HCT116 (cell line): ENCODE data around the gene TNNI2. TPM values are rescaled to one million over a fixed set of nuclear protein-coding genes. Genes with fewer than 3 reads are reported as not detected.

ENCODE experiments used
- ATAC-seq: fragments of 200-7000 bp; cut with Tn5 transposase; 2 replicates; pipeline ENCODE4 v1.9.1; 2020; ENCODE audit warnings: mild to moderate bottlenecking, moderate library complexity
- BruUV-seq: library from RNA; stranded (reverse); fragments of 400-500 nt; replicated peaks from 2 replicates; lab custom pipeline; 2021; lab: Mats Ljungman, UMichigan
- CTCF ChIA-PET: fragments of 300-600 bp; sonication (Branson Sonifier 250); formaldehyde crosslinking; loops from one replicate; lab custom pipeline; 2021; ENCODE audit warnings: antibody characterized with exemption; lab: Charles Lee
- POLR2A ChIA-PET: fragments of 300-600, 350-600 bp; sonication (Branson Sonifier 250); formaldehyde crosslinking; loops from one replicate; lab custom pipeline; 2021; ENCODE audit warnings: antibody characterized with exemption; lab: Charles Lee
- RAD21 ChIA-PET, 2 experiments: fragments of 300-600 bp; sonication (Branson Sonifier 250); formaldehyde crosslinking; loops; one replicate each; lab custom pipeline; 2023; ENCODE audit warnings: low total read pairs in 2 of 2; ENCODE audit not compliant: uncharacterized antibody in 2 of 2, unreplicated experiment in 2 of 2, low non-redundant PET in 1 of 2; lab: Charles Lee
- DNase-seq: peaks from one replicate; pipeline ENCODE4 v3.0.0-alpha.2; 2010; ENCODE audit warnings: low read depth, low spot score
- H2AFZ ChIP-seq: fragments of 200-600 bp; shearing (Covaris generic), sonication (generic); 2 replicates; pipeline ENCODE4 v1.6.1; 2017; ENCODE audit warnings: low read depth, mixed run types, mixed read lengths, antibody characterized with exemption, low read length; ENCODE audit not compliant: poor library complexity, severe bottlenecking
- H3K27ac ChIP-seq: 2 replicates; pipeline ENCODE4 v1.5.1; 2012; ENCODE audit warnings: low read depth, low read length
- H3K27me3 ChIP-seq: fragments of 200-600 bp; sonication (generic); 2 replicates; pipeline ENCODE4 v1.6.1; 2016; ENCODE audit warnings: mixed run types, low read length, mixed read lengths; ENCODE audit not compliant: insufficient read depth
- H3K36me3 ChIP-seq, 2 experiments: fragments of 200-500 bp in 1 of 2; fragments of 200-600 bp in 1 of 2; sonication (Bioruptor generic) in 1 of 2; sonication (generic) in 1 of 2; 2 replicates each; pipeline versions ENCODE4 v1.5.1 to v1.6.1; 2014 to 2016; ENCODE audit warnings: low read length in 2 of 2, inconsistent platforms in 1 of 2, mixed read lengths in 1 of 2, mixed run types in 1 of 2; ENCODE audit not compliant: insufficient read depth in 2 of 2, control insufficient read depth in 1 of 2
- H3K4me1 ChIP-seq, 2 experiments: fragments of 200-600 bp in 1 of 2; sonication (generic) in 1 of 2; 2 replicates each; pipeline versions ENCODE4 v1.5.1 to v1.6.1; 2012 to 2017; ENCODE audit warnings: low read length in 2 of 2, inconsistent platforms in 1 of 2, mild to moderate bottlenecking in 1 of 2, mixed read lengths in 1 of 2, mixed run types in 1 of 2, moderate library complexity in 1 of 2; ENCODE audit not compliant: insufficient read depth in 2 of 2, control insufficient read depth in 1 of 2
- H3K4me2 ChIP-seq: fragments of 200-600 bp; sonication (generic); 2 replicates; pipeline ENCODE4 v1.6.1; 2017; ENCODE audit warnings: mixed run types, low read length, mixed read lengths
- H3K4me3 ChIP-seq, 2 experiments: fragments of 200-600 bp in 1 of 2; sonication (generic) in 1 of 2; replicated peaks in 1 of 2; 2 replicates each; pipeline ENCODE4 v1.5.1; 2011 to 2016; ENCODE audit warnings: low read length in 2 of 2, control low read depth in 1 of 2, low read depth in 1 of 2, mild to moderate bottlenecking in 1 of 2, mixed read lengths in 1 of 2, mixed run types in 1 of 2
- H3K79me2 ChIP-seq: fragments of 200-600 bp; sonication (generic); 2 replicates; pipeline ENCODE4 v1.6.1; 2017; ENCODE audit warnings: mild to moderate bottlenecking, mixed run types, low read length, moderate library complexity, mixed read lengths; ENCODE audit not compliant: insufficient read depth
- H3K9ac ChIP-seq: fragments of 200-600 bp; sonication (generic); 2 replicates; pipeline ENCODE4 v1.6.1; 2016; ENCODE audit warnings: low read length, mixed read lengths
- H3K9me2 ChIP-seq: fragments of 200-600 bp; sonication (generic), shearing (Covaris generic); 2 replicates; pipeline ENCODE4 v1.6.1; 2017; ENCODE audit warnings: mixed run types, mild to moderate bottlenecking, moderate library complexity; ENCODE audit not compliant: insufficient read depth
- H3K9me3 ChIP-seq, 2 experiments: fragments of 200-500 bp in 1 of 2; fragments of 200-600 bp in 1 of 2; sonication (Bioruptor generic) in 1 of 2; sonication (generic) in 1 of 2; 2 replicates each; pipeline ENCODE4 v1.6.1; 2014 to 2017; ENCODE audit warnings: low read length in 2 of 2, mixed read lengths in 2 of 2, inconsistent platforms in 1 of 2, low read depth in 1 of 2, mild to moderate bottlenecking in 1 of 2, mixed run types in 1 of 2, moderate library complexity in 1 of 2; ENCODE audit not compliant: control insufficient read depth in 1 of 2, insufficient read depth in 1 of 2
- H4K20me1 ChIP-seq: fragments of 200-600 bp; sonication (generic), shearing (Covaris generic); 2 replicates; pipeline ENCODE4 v1.6.1; 2017; ENCODE audit warnings: mixed run types, mild to moderate bottlenecking, moderate library complexity; ENCODE audit not compliant: insufficient read depth
- ATF3 ChIP-seq: IDR thresholded peaks from 2 replicates; pipeline ENCODE4 v1.6.1; 2012
- EZH2 ChIP-seq: fragments of 200-600 bp; sonication (generic); IDR thresholded peaks from 2 replicates; pipeline ENCODE4 v1.6.1; 2017; ENCODE audit warnings: antibody characterized with exemption, mixed run types
- FOSL1 ChIP-seq: IDR thresholded peaks from 2 replicates; pipeline ENCODE4 v1.6.1; 2012; ENCODE audit warnings: low read depth
- JUND ChIP-seq: IDR thresholded peaks from 2 replicates; pipeline ENCODE4 v1.6.1; 2012
- MAX ChIP-seq: IDR thresholded peaks from 2 replicates; pipeline ENCODE4 v1.6.1; 2012
- POLR2A ChIP-seq: IDR thresholded peaks from 2 replicates; pipeline ENCODE4 v1.7.0; 2011; ENCODE audit warnings: borderline replicate concordance; ENCODE audit not compliant: insufficient read depth, insufficient read length; ENCODE audit errors: extremely low read depth
- POLR2AphosphoS5 ChIP-seq: IDR thresholded peaks from 2 replicates; pipeline ENCODE4 v1.6.1; 2011; ENCODE audit warnings: mild to moderate bottlenecking, low read depth, low read length, moderate library complexity
- RAD21 ChIP-seq: IDR thresholded peaks from 2 replicates; pipeline ENCODE4 v1.6.1; 2012; ENCODE audit warnings: low read depth, mild to moderate bottlenecking
- REST ChIP-seq: IDR thresholded peaks from 2 replicates; pipeline ENCODE4 v1.6.1; 2012; ENCODE audit warnings: low read depth
- SP1 ChIP-seq: IDR thresholded peaks from 2 replicates; pipeline ENCODE4 v1.6.1; 2012; ENCODE audit warnings: low read depth
- SRF ChIP-seq: IDR thresholded peaks from 2 replicates; pipeline ENCODE4 v1.6.1; 2012; ENCODE audit warnings: low read depth
- YY1 ChIP-seq: IDR thresholded peaks from 2 replicates; pipeline ENCODE4 v1.6.1; 2011; ENCODE audit warnings: low read length, low read depth, moderate library complexity, mild to moderate bottlenecking; ENCODE audit not compliant: insufficient replicate concordance; ENCODE audit errors: extremely low read depth
- intact Hi-C: fragments of 100-400 bp; cut with micrococcal nuclease; formaldehyde crosslinking; loops from 2 replicates; pipeline ENCODE4 v1.10.0; 2022
- total RNA-seq: library from RNA; stranded (reverse); gene quantifications from one replicate; pipeline ENCODE4 v1.2.1, GENCODE V29; 2021; ENCODE audit not compliant: unreplicated experiment
- TF ChIP-seq, protein P1 (sequence below), 3 experiments: fragments of 200-600 bp in 1 of 3; sonication (generic) in 1 of 3; IDR thresholded peaks in 2 of 3; conservative IDR thresholded peaks in 1 of 3; 2 replicates each; pipeline ENCODE4 v1.5.1; 2012 to 2017; ENCODE audit warnings: low read depth in 2 of 3, low read length in 2 of 3, antibody characterized with exemption in 1 of 3, borderline replicate concordance in 1 of 3, control low read depth in 1 of 3, mild to moderate bottlenecking in 1 of 3, mixed read lengths in 1 of 3, mixed run types in 1 of 3, moderate library complexity in 1 of 3; ENCODE audit not compliant: insufficient read depth in 1 of 3

TNNI2 gene
- total RNA-seq, 1 experiment from 2014 or later, result not detected

GRCh38 chr11:1807264-1807995 is 31.4 kb upstream of the TNNI2 start:
- peak; percentile 74 for ATAC-seq
- Histone ChIP-seq H3K27ac (no peak overlapping the region), H3K9me2 (no peaks in the 10 kb centered on the region), H3K4me1 (no peaks in the 10 kb centered on the region), H4K20me1 (no peaks in the 10 kb centered on the region), H3K79me2 (no peaks in the 10 kb centered on the region), H3K4me3 (no peak overlapping the region), H3K9me3 (no peaks in the 10 kb centered on the region), H3K4me2 (no peak overlapping the region), H2AFZ (no peak overlapping the region), H3K9ac (no peak overlapping the region), H3K36me3 (no peaks in the 10 kb centered on the region), H3K27me3 (no peaks in the 10 kb centered on the region)
- BruUV-seq, result no TSS peak
- DNase-seq, result no peak
- ChIA-PET RAD21 (no interaction called here), POLR2A (no interaction called here), CTCF (no interaction called here)
- intact Hi-C loops, result no loop called here
- TF ChIP-seq, protein P1, sequence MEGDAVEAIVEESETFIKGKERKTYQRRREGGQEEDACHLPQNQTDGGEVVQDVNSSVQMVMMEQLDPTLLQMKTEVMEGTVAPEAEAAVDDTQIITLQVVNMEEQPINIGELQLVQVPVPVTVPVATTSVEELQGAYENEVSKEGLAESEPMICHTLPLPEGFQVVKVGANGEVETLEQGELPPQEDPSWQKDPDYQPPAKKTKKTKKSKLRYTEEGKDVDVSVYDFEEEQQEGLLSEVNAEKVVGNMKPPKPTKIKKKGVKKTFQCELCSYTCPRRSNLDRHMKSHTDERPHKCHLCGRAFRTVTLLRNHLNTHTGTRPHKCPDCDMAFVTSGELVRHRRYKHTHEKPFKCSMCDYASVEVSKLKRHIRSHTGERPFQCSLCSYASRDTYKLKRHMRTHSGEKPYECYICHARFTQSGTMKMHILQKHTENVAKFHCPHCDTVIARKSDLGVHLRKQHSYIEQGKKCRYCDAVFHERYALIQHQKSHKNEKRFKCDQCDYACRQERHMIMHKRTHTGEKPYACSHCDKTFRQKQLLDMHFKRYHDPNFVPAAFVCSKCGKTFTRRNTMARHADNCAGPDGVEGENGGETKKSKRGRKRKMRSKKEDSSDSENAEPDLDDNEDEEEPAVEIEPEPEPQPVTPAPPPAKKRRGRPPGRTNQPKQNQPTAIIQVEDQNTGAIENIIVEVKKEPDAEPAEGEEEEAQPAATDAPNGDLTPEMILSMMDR (IDR thresholded peaks at IDR 0.05 in 2 of 3, conservative IDR thresholded peaks at IDR 0.05 in 1 of 3; ENCODE audit: borderline replicate concordance in 1 of 3, insufficient read depth in 1 of 3, low read depth in 2 of 3, low read length in 2 of 3), result peak in 2 of 3 experiments; percentile 21 to 23; a peak in 1 of 6 replicates
- no peak for TF ChIP-seq EZH2
- no peak for TF ChIP-seq POLR2A
- TF ChIP-seq SP1, result no peak
- no peak for TF ChIP-seq YY1
- no peak for TF ChIP-seq JUND
- no peak for TF ChIP-seq ATF3
- no peak for TF ChIP-seq FOSL1
- TF ChIP-seq REST, result no peak
- TF ChIP-seq RAD21, result peak; percentile 24; the same call in 1 of the 2 replicates
- no peak for TF ChIP-seq POLR2AphosphoS5
- no peak for TF ChIP-seq SRF
- TF ChIP-seq MAX, result no peak
